Measurements from ENCODE around the gene DBNL.
A peak's percentile ranks its signal among the peaks of the same experiment; 100 is the strongest.

DBNL gene

DNA sequence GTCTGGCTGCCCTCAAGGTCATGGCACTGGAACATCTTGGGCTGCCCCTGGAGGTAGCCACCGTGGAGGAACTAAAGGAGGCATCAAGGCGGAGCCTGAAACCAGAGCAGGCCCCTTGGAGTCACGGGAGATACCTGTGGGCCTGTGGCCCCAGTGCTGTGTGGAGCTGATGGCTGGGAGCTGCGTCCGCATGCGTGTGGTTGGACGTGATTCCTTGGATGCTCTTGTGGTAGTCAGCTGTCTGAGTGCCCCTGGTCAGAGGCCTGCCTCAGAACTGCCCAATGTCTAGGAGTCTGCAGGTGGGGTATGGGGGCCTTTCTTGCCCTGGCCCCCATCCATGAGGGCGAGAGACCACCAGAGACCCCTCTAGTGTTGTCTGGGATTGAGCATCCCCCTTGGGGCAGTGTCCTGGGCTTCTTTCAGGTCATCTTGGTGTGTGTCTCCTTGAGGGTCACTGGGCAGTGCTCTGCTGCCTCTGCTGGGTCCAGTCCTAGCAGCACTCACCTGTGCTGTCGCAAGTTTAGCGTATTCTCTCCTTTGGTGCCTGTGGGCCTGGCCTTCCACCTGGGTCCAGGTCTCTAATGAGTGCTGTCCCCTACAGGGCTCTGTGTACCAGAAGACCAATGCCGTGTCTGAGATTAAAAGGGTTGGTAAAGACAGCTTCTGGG, 12.8 kb downstream of the DBNL start:
- H3K4me3 ChIP-seq (ENCODE audit: low read depth, low read length), result no peak overlapping the region
- no peak for TF ChIP-seq CTCF (IDR thresholded peaks at IDR 0.05; ENCODE audit: insufficient read depth, low read depth, low read length, missing control alignments)
- DNase-seq (ENCODE audit: low read depth), result no peak

DNA sequence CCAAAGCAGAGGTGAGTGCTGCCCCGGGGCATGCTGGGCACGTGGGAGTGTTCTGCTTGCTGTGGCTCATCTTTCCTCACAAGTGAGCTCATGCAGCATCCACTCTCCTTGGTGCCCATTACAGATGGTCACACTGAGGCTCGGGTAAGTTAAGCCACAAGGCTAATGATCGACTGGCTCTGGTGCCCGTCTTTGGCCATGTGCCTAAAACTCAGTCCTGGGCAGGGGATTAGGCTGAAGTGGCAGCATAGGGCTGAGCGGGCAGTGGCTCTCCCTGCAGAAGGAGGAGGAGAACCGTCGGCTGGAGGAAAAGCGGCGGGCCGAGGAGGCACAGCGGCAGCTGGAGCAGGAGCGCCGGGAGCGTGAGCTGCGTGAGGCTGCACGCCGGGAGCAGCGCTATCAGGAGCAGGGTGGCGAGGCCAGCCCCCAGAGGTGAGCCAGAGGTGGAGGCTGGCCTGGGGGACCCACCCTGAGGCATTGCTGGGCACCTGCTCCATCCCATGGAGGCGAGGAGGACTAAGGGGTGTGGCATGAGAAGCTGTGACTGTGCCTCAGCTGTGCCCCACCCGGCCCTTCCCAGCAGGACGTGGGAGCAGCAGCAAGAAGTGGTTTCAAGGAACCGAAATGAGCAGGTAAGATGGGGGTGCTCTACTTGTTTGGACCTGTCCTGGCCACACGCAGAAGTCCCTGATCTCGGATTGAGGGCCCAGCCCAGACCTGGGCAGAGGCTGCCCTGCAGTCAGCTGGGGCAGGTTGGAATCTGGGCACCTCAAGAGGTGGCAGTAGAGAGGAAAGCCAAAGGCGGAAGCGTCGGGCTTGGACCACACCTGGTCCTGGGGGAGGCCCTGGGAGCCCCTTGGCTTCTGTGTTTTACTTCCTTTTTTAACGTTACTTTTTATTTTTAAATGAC, 13.6 kb downstream of the DBNL start:
- no peak for DNase-seq (ENCODE audit: low read depth)
- H3K4me3 ChIP-seq (ENCODE audit: low read depth, low read length), result no peak overlapping the region
- TF ChIP-seq CTCF (IDR thresholded peaks at IDR 0.05; ENCODE audit: insufficient read depth, low read depth, low read length, missing control alignments), result no peak

DNA sequence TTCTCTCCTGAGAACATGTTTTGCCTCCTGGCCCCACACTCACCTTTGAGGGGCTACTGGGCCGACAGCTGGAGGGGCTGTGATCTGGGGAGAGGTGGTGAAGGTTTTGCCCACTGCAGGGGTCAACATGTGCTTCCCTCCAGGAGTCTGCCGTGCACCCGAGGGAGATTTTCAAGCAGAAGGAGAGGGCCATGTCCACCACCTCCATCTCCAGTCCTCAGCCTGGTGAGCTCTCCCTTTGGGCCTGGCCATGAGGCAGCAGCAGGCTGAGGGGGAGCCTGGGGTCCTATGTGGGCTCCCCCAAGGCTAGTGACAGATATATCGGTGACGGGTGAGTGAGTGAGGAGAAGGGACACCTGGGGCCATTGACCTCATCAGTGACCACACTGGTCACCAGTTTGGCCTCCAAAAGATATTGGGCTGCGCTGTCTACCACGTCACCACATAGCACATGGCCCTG, 14.3 kb downstream of the DBNL start:
- no peak overlapping the region for H3K4me3 ChIP-seq (ENCODE audit: low read depth, low read length)
- no peak for DNase-seq (ENCODE audit: low read depth)
- TF ChIP-seq CTCF (IDR thresholded peaks at IDR 0.05; ENCODE audit: insufficient read depth, low read depth, low read length, missing control alignments), result no peak

DNA sequence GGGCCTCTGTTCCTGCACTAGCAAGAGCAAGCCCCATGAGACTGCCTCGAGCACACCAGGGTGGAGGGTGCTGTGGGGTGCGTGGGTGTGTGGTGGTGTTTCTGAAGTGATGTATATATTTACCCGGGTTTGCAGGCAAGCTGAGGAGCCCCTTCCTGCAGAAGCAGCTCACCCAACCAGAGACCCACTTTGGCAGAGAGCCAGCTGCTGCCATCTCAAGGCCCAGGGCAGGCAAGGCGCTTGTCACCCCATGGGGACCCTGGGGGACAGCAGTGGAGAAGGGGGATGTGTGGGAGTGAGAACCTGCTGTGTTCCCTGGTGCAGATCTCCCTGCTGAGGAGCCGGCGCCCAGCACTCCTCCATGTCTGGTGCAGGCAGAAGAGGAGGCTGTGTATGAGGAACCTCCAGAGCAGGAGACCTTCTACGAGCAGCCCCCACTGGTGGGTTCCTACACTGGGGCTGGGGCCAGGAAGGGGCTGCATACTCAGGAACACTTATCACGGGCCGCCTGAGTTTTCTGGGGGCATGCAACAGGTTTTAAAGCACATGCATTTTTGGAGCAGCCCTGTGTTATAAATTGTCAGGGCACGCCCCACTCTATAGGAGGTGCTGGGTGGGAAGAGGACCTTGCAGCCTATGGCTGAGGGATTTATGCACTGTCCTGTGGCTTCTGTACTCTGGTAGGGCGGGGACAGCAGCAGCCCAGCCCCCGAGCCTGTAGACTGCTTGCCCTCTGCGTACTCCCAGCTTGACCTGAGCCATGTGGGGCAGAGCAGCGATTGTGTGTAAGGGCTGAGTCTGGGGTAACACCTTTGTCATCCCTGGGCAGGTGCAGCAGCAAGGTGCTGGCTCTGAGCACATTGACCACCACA, 15.0 kb downstream of the DBNL start:
- peak; percentile 45 for DNase-seq (ENCODE audit: low read depth)

DNA sequence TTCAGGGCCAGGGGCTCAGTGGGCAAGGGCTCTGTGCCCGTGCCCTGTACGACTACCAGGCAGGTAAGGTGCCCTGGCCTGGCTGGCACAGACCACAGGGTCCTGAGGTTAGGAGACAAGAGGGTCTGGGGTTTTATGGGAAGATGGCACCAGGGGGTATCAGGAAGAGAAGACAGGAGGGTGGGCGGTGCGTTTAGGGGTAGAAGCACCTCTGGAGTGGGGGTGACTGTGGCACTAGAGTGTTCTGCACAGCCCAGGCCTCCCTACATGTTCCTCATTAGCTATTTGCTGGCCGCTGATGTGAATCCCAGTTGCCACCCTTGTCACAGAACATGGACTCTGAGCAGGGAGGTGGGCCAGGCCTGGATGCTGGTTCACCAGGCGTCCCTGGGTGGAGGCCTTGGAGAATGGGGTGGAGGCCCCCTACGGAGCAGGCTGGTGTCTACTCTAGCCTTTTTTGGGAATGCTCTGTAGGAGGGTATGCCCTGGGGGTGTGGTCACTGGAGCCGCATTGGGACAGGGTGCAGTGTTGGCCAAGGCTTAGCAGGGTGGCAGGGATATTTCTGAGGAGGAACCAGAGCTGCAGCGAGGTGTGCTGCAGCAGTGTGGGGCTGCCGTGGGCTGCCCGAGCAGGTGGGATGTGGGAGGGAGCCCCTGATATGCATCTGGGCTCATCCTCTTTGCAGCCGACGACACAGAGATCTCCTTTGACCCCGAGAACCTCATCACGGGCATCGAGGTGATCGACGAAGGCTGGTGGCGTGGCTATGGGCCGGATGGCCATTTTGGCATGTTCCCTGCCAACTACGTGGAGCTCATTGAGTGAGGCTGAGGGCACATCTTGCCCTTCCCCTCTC, 15.8 kb downstream of the DBNL start:
- no peak for TF ChIP-seq CTCF (IDR thresholded peaks at IDR 0.05; ENCODE audit: insufficient read depth, low read depth, low read length, missing control alignments)
- DNase-seq (ENCODE audit: low read depth), result no peak

More for the DNA sequence above, 15.0 kb downstream of the DBNL start:
- no peak for TF ChIP-seq CTCF (IDR thresholded peaks at IDR 0.05; ENCODE audit: insufficient read depth, low read depth, low read length, missing control alignments)
- H3K4me3 ChIP-seq (ENCODE audit: low read depth, low read length), result no peak overlapping the region

More for the DNA sequence above, 15.8 kb downstream of the DBNL start:
- no peak overlapping the region for H3K4me3 ChIP-seq (ENCODE audit: low read depth, low read length)
